Endometrial microvascular endothelial cells (primary cell): ENCODE data around the gene SYT5. TPM values are rescaled to one million over a fixed set of nuclear protein-coding genes. Genes with fewer than 3 reads are reported as not detected.
"Not testable (repeated sequence)": the region's sequence is repeated elsewhere in the genome, so short reads cannot be mapped to it uniquely, and the experiment has no call there.

Experiments
- in situ Hi-C: cut with HindIII; loops from 2 replicates; pipeline ENCODE4 v1.10.0; 2017; ENCODE audit warnings: low sequenced_read_pairs, low pct_unique_long_range_greater_than_20kb; ENCODE audit errors: inconsistent ontology term
- total RNA-seq: library from RNA; depleted of rRNA; stranded (reverse); fragments of >200 nt; gene quantifications from one replicate; pipeline ENCODE4 v1.2.3, GENCODE V29; 2015; ENCODE audit errors: inconsistent ontology term

SYT5 gene
- total RNA-seq, 1 donor from 2014 or later = not detected

DNA sequence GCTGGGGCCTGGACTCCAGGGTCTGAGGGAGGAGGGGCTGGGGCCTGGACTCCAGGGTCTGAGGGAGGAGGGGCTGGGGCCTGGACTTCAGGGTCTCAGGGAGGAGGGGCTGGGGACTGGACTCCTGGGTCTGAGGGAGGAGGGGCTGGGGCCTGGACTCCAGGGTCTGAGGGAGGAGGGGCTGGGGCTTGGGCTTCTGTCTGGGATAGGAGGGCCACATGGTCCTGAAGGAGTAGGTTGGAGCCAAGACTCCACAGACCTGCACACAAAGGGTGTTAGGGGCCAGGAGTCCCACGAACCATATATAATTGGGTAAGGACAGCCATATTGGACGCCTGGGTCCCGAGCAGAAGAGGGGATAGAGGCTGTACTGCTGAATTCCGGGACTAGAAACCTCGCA, 24.3 kb downstream of the SYT5 start:
- in situ Hi-C loops = not testable (repeated sequence)

DNA sequence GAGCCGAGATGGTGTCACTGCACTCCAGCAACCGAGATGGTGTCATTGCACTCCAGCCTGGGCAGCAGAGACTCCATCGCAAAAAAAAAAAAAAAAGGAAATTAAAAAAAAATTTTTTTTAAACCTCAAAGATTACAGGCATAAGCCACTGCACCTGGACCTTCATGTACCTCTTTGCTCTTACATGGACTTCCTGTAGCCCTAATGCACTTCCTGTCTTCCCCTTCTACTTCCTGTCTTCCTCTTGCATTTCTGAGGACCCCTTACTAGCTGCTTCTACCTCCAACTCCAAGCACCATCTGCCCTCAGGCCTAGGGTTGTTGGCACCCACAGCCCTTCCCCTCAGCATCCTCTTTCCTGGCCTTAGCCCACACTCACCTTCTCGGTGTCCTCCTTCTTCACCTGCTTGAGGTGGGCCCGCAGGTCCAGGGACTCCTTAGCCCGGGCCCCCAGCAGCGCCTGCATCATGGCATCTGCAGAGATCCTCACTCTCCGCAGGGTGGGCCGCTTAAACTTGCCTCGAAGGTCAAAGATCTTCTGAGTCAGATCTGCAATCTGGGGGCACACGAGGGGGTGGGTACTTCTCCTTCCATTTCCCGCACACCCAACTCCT, 26.3 kb downstream of the SYT5 start:
- in situ Hi-C loops = no loop called here

DNA sequence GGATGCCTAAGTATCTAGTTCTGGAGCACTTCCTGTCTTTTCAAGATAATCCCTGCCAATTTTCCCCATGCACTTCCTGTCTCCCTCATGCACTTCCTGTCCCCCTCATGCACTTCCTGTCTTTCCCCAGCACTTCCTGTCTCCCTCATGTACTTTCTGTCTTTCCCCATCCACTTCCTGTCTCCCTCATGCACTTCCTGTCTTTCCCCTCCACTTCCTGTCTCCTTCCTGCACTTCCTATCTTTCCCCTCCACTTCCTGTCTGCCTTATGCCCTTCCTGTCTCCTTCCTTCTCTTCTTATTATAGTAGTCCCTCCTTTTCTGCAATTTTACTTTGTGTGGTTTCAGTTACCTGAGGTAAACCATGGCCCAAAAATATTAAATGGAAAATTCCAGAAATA, 28.1 kb downstream of the SYT5 start:
- in situ Hi-C loops = no loop called here

DNA sequence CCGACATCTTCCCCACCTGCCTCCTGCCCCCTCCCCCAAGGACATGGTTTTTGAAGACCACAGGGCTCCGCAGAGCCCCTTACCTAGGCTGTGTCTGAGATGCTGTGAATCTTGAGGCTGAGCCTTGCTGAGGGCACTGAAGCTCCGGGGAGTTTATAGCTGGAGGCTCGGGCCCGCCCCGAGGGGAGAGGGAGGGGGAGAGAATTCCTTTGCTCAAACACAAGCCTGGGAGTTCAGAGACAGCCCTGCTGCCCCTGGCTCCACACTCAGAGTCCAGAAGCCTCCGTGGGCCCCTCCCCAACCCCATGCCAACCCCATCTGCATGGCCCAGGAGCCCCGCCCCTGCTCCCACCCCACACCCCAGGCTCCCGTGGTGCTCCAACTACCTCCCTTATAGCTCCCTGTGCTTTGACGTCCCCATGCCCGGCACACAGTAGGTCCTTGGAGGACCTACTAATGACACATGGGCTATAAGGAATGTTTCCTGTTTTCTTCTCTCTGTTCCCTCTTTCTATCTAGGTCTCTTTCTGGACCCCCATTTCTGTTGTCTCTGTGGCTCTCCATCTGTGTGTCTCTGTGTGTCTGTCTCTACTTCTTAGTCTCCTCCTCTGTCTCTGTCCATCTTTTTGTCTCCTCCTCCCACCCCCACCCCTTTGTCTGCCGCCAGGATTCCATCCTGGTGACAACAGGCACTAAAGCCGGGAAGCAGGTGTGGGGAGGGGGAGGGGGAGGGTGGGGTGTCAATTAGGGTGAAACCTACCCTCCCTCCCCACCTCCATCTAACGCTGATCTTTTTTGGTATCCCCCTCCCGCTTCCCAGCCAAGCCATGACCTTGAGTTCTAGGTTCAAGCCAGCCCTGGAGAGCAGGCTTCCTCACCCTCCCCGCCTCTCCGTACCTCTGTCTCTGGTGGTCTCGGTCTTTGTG, 30.7 kb downstream of the SYT5 start, which contains the start of gene TNNT1:
TSS of gene TNNT1 (minus strand) at position 129 of the 926 bp plus-strand sequence. CDS start 2,049 bp downstream, outside the sequence.
- in situ Hi-C loops = no loop called here

DNA sequence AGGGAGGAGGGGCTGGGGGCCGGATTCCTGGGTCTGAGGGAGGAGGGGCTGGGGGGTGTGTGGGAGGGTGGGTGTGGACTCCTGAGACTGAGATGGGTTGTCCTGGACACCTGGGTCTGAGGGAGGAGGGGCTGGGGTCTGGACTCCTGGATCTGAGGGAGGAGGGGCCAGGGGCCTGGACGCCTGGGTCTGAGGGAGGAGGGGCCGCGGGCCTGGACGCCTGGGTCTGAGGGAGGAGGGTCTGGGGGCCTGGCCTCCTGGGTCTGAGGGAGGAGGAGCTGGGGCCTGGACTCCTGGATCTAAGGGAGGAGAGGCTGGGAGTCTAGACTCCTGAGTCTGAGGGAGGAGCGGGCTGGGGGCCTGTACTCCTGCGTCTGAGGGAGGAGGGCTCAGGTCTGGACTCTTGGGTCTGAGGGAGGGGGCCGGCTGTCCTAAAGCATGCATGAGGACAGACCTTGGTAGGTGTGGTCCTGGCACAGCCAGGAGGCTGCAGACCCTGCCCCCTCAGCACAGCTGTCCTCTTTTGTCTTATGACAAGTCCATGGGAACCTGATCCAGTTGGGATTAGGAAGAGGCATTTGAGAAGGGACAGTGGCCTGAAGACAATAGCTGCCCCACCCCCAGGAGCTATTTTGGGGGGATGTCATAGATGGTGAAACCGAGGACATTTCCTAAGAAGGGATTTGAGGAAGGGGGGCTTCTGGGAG, 32.4 kb downstream of the SYT5 start:
- in situ Hi-C loops = no loop called here

DNA sequence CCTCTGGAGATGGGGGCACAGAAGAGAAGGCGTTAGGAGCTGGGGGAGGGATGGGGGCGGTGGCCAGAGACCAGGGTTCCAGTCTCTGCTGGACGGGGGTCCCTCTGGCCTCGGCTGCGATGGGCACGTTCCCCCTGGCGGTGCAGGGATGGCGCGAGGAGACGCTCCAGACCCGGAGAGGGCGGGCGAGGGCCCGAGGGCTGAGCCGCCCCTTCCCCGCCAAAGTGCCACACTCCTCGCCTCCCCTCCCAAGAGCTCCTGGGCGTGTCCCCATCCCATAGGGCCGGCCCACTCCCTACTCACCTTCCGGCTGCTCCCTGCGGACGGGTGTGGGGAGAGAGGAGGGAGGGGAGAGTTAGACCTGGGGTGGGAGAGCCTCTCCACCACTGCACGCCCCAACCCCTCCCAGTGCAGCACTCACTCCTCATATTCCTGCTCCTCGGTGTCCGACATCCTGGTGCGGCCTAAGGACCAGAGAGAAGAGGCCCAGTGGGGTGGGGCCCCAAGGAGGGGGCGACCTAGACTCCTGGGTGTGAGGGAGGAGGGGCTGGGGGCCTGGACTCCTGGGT, 33.3 kb downstream of the SYT5 start:
- in situ Hi-C loops = no loop called here

DNA sequence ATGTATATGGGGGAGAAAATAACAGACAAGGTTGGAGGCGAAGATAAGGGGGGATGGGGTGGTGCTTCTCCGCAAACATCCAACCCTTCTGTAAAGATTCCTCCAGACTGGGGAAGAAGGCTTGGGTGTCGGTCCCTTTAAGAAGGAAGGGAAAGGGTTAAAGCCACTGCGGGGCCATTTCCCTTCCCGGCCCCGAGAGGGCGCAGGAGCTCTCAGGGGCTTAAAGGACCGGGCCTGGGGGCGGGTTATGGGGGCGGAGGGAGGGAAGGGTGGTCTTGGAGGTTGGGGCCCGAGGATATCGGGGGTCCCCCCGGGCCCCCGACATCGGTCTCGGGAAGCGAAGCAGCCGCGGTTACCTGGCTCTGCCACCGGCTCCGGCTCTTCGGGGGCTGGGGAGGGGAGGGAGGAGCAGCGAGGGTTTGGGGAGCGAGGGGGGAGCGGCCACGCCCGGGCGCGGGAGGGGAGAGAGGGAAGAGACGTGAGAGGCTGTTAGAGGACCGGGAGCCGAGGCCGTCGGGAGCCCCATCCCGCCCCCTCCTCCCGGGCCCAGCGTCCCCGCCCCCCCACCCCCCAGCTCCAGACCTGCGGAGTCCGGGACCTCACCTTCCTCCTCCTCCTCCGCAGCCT, 33.9 kb downstream of the SYT5 start:
- in situ Hi-C loops = no loop called here

DNA sequence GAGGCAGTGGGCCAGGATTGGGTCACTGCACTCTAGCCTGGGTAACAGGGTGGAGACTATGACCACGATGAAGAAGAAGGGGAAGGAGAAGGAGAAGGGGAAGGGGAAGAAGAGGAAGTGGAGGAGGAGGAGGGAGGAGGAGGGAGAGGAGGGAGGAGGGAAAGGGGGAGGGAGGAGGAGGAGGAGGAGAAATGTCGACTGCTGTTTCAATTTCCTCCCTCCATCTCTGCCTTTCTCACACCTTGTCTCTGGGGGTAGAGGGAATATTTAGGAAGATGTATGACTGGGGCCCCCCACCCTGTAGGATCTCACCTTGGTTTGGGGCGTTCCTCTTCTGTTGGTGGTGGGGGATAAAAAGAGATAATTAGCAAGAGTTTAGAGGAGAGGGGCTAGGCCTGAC, 34.9 kb downstream of the SYT5 start:
- in situ Hi-C loops = no loop called here

DNA sequence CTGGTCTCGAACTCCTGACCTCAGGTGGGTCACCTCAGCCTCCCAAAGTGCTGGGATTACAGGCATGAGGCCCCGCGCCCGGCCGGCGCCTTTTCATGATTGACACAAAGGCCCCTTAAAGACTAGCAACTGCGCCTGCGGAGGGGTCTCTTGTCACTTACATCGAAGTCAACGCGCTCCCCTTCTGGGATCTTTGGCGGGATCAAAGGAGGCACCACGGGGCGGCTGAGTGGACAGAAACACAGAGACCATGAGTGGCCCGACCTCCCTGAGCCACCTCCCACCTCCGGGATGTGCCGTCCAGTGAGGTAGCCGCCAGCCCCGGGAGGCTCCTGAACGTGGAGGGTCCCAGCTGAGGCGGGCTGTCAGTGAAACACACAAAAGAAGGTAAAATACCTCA, 38.4 kb downstream of the SYT5 start:
- in situ Hi-C loops = no loop called here

DNA sequence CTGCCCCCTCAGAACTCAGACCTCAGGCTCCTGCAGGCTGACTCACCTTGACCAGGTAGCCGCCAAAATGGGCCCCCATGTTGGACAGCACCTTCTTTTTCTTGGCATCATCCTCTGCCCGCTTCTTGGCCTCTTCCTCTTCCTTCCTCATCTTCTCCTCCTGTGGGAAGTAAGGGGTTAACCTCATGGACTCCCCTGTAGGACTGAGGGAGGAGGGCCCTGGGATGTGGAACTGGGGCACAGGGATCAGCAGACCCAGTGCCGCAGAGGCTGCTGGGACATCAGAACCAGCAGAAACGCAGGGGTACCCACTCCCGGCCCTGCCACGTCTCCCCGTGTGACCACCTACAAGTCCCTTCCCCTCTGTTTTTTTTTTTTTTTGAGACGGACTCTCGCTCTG, 42.2 kb downstream of the SYT5 start:
- in situ Hi-C loops = no loop called here

DNA sequence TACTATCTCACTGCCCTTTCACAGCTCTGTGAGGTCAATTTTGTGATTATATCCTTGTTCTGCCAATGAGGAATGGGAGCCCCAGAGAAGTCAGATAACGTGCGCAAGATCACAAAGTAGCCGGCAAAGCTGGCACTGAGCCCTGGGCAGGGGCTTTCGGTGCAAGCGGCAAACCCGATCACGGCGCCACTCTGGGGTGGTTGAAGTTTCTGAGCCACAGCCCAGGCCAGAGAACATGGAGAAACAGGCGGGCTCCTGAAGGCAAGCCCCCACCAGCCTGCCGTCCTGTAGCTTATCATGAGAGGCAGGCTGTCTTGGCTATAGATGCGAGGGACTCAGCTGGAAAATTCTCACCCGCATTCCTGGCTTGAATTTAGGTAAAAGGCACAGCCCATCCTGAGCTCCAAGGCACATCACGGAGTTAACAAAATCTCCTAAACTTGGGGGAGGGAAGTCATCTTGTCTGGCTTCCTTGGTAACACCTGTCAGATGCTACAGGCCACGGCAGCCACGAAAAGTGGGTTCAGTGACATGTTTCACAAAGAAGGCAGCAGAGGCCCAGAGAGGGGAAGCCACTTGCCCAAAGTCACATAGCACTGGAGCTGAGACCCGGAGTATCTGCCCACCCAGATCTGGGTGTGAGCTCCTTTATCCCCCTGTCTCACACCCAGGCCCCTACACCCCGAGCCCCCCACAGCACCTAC, 43.5 kb downstream of the SYT5 start:
- in situ Hi-C loops = no loop called here

DNA sequence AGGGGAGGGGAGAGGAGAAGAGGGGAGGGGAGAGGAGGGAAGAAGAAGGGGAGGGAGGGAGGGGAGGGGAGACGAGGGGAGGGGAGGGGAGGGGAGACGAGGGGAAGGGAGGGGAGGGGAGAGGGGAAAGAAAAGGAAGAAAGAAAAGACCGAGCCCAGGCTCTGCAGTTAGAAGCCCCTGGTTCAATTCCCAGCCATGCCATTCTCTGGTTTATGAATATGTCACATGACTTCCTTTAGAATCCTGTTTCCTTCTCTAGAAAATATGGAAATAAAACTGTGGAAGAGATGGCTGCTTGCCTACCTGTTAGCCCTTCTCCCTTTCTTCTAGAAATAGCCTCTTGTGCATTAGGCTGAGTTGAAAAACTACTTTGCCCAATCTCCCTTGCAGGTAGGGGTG, 45.4 kb downstream of the SYT5 start:
- in situ Hi-C loops = no loop called here

DNA sequence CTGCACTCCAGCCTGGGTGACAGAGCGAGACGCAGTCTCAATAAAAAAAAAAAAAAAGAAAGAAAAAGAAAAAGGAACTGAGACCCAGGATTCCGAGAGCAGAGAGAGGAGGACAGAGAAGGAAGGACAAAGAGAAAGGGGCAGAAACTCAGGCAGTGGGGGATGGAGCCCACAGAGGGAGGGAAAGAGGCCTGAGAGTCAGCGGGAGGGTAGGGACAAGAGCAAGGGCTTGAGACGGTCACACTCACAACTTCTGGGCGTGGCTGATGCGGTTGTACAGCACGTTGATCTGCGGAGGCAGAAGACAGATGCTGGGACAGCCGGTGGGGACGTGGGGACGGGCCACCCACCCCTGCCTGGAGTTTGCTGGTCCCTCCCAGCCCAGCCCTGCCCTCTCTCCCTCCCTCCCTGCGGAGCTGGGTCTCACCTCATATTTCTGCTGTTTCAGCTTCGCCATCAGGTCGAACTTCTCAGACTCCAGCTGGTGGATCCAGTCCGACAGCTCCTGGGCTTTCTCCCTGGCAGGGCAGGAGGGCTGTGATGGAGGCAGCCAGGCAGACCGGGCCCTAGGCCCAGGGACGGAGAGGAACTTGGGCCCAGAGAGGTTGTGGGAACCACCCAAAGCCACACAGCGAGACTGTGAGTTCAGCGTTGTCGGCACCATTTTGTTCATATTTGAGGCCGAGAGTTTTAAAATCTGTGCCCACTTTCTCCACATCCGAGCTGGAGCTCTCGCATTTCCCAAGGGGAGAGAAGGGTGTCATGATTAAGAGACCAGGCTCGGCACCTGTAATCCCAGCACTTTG, 46.2 kb downstream of the SYT5 start:
- in situ Hi-C loops = no loop called here

DNA sequence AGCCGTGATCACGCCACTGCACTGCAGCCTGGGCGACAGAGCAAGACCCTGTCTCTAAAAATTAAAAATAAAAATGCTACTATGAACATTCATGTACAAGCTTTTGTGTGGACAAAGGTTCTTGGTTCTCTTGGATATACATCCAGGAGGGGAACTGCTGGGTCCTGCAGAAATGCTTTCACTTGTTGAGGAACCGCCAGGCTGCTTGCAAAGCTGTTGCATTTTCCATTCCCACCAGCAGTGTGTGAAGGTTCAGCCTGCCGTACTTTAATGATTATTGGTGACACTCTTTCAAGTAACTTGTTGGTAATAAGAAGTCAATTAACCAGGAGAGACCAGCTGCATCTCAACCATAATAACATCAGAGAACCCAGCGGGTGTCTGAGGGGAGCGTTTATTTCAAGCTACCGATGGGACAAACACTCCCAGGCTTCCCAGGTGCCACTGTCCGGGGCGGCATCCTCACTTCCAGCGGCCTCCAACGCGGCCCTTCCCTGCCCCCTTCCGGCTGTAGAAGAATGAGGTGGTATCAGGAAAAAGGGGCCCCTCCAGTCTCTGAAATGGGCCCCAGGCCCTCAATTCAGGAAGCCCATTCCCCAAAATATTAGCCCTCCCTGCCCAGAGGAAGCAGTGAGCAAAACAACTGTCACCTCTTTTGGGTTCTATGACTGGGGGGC, 47.5 kb downstream of the SYT5 start:
- in situ Hi-C loops = no loop called here

DNA sequence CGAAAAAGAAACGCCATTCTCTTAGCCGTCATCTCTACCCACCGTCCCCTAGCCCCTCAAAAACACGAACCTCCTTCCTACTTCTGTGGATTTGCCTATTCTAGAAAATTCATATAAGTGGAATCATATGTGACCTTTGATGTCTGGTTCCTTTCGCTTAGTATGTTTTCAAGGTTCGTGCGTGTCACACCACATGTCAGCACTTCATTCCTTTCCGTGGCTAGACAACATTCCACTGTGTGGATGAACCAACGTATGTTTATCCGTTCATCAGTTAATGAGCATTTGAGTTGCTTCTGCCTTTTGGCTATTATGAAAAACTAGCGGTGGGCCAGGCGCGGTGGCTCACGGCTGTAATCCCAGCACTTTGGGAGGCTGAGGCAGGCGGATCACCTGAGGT, 48.7 kb downstream of the SYT5 start:
- in situ Hi-C loops = no loop called here
